Endothelial cell of umbilical vein (primary cell): Measurements from ENCODE around the gene SMIM34. TPM values are rescaled to one million over a fixed set of nuclear protein-coding genes. Genes with fewer than 3 reads are reported as not detected.
"Not testable (repeated sequence)": the region's sequence is repeated elsewhere in the genome, so short reads cannot be mapped to it uniquely, and the experiment has no call there.

Experiments used
- BruUV-seq: library from RNA; stranded (reverse); fragments of 400-500 nt; replicated peaks from 2 replicates; lab custom pipeline; 2021; lab: Mats Ljungman, UMichigan
- CTCF ChIA-PET: fragments of 300-600, 350-600 bp; sonication (Branson Sonifier 250); formaldehyde crosslinking; loops from one replicate; lab custom pipeline; 2021; ENCODE audit warnings: antibody characterized with exemption, inconsistent platforms; lab: Charles Lee
- POLR2A ChIA-PET: fragments of 300-600, 350-600 bp; sonication (Branson Sonifier 250); formaldehyde crosslinking; loops from one replicate; lab custom pipeline; 2021; ENCODE audit warnings: antibody characterized with exemption, inconsistent platforms; lab: Charles Lee
- DNase-seq: peaks from one replicate; pipeline ENCODE4 v3.0.0-alpha.2; 2011; ENCODE audit warnings: low read depth, low spot score
- FAIRE-seq: peaks from 2 replicates; lab custom pipeline; 2011; peaks lifted over from hg19 to GRCh38; lab: Jason Lieb, UNC
- H2AFZ ChIP-seq: 2 replicates; pipeline ENCODE4 v1.6.0; 2012; ENCODE audit warnings: low read depth, low read length, control low read depth, inconsistent platforms
- H3K27ac ChIP-seq: 2 replicates; pipeline ENCODE4 v1.5.1; 2011; ENCODE audit warnings: low read depth, mild to moderate bottlenecking, control low read depth, low read length, moderate library complexity; ENCODE audit not compliant: insufficient read depth
- H3K27me3 ChIP-seq, 2 experiments: 2 replicates each; pipeline versions ENCODE4 v1.6.0 to v1.6.1; 2011; ENCODE audit warnings: low read length in 2 of 2, mixed read lengths in 1 of 2; ENCODE audit not compliant: control insufficient read depth in 2 of 2, insufficient read depth in 2 of 2
- H3K36me3 ChIP-seq, 2 experiments: 2 replicates in 1 of 2; 3 replicates in 1 of 2; pipeline ENCODE4 v1.5.1; 2011; ENCODE audit warnings: low read length in 2 of 2, mild to moderate bottlenecking in 1 of 2, moderate library complexity in 1 of 2; ENCODE audit not compliant: control insufficient read depth in 2 of 2, insufficient read depth in 2 of 2; ENCODE audit errors: extremely low read depth in 1 of 2
- H3K4me1 ChIP-seq: 3 replicates; pipeline ENCODE4 v1.5.1; 2011; ENCODE audit warnings: mild to moderate bottlenecking, low read length; ENCODE audit not compliant: control insufficient read depth, insufficient read depth; ENCODE audit errors: extremely low read depth
- H3K4me2 ChIP-seq: 2 replicates; pipeline ENCODE4 v1.6.1; 2011; ENCODE audit warnings: low read length, control low read depth, mixed read lengths; ENCODE audit not compliant: insufficient read depth
- H3K4me3 ChIP-seq, 3 experiments: fragments of 200-600 bp in 1 of 3; sonication (generic), shearing (Covaris generic) in 1 of 3; replicated peaks in 1 of 3; 2 replicates each; pipeline ENCODE4 v1.5.1; 2011 to 2016; ENCODE audit warnings: control low read depth in 3 of 3, low read length in 3 of 3, mild to moderate bottlenecking in 2 of 3, inconsistent platforms in 1 of 3, low read depth in 1 of 3, moderate library complexity in 1 of 3; ENCODE audit not compliant: insufficient read depth in 1 of 3
- H3K79me2 ChIP-seq: 2 replicates; pipeline ENCODE4 v1.6.0; 2012; ENCODE audit warnings: low read length, inconsistent platforms; ENCODE audit not compliant: control insufficient read depth, insufficient read depth
- H3K9ac ChIP-seq: replicated peaks from 2 replicates; pipeline ENCODE3; 2011; ENCODE audit warnings: low read length, control low read depth; ENCODE audit not compliant: insufficient read depth; ENCODE audit errors: extremely low read depth
- H3K9me1 ChIP-seq: replicated peaks from 3 replicates; pipeline ENCODE4 v1.6.0; 2011; ENCODE audit warnings: mild to moderate bottlenecking, low read length; ENCODE audit not compliant: control insufficient read depth, insufficient read depth; ENCODE audit errors: extremely low read depth
- H3K9me3 ChIP-seq: replicated peaks from 2 replicates; pipeline ENCODE4 v1.5.1; 2012; ENCODE audit warnings: low read length, inconsistent platforms; ENCODE audit not compliant: control insufficient read depth, insufficient read depth
- H4K20me1 ChIP-seq: replicated peaks from 2 replicates; pipeline ENCODE3; 2011; ENCODE audit warnings: mild to moderate bottlenecking, low read length; ENCODE audit not compliant: control insufficient read depth, insufficient read depth; ENCODE audit errors: extremely low read depth
- dilution Hi-C: fragments of 300-500 bp; cut with MboI; formaldehyde crosslinking; loops from one replicate; pipeline ENCODE4 v1.15.0; 2019; ENCODE audit warnings: low sequenced_read_pairs; ENCODE audit not compliant: extremely low pct_ligation_motif_present
- intact Hi-C: fragments of 100-400 bp; cut with micrococcal nuclease; formaldehyde crosslinking; loops from one replicate; pipeline ENCODE4 v1.10.0; 2022
- polyA plus RNA-seq, 4 experiments: library from polyadenylated mRNA; depleted of rRNA in 3 of 4; stranded (reverse) in 3 of 4; unstranded in 1 of 4; fragments of >200 nt; gene quantifications; 2 replicates each; pipeline versions ENCODE4 v1.2.1 to v1.2.3, GENCODE V29; 2011 to 2012; ENCODE audit warnings: missing spikeins in 1 of 4
- total RNA-seq: library from RNA; stranded (reverse); gene quantifications from 2 replicates; pipeline ENCODE4 v1.2.3, GENCODE V29; 2021

Gene SMIM34
- total and polyA plus RNA-seq, 2 donors (not counting 3 experiments of a cell fraction or from before 2014, with no cell fraction given): not detected

- H3K79me2 ChIP-seq, H4K20me1 ChIP-seq, FAIRE-seq, dilution Hi-C loops, H3K36me3 ChIP-seq, H3K27me3 ChIP-seq, H3K4me1 ChIP-seq, H3K9me3 ChIP-seq, H2AFZ ChIP-seq, H3K4me2 ChIP-seq, H3K4me3 ChIP-seq, H3K9ac ChIP-seq, H3K9me1 ChIP-seq, intact Hi-C loops, POLR2A ChIA-PET, BruUV-seq, H3K27ac ChIP-seq, DNase-seq, CTCF ChIA-PET: not testable (repeated sequence)
These were observed 16.5 kb downstream of the SMIM34 start for GRCh38 chr21:34407294-34407693.

GRCh38 chr21:34406676-34407075 lies 17.1 kb downstream of the SMIM34 start:
- dilution Hi-C loops, H3K79me2 ChIP-seq, BruUV-seq, H3K4me3 ChIP-seq, H3K9ac ChIP-seq, CTCF ChIA-PET, H2AFZ ChIP-seq, FAIRE-seq, H3K9me3 ChIP-seq, POLR2A ChIA-PET, H3K27ac ChIP-seq, intact Hi-C loops, H3K36me3 ChIP-seq, H3K27me3 ChIP-seq, H4K20me1 ChIP-seq, H3K9me1 ChIP-seq, H3K4me2 ChIP-seq, DNase-seq, H3K4me1 ChIP-seq: not testable (repeated sequence)

GRCh38 chr21:34406102-34406501 lies 17.6 kb downstream of the SMIM34 start:
- H3K9me1 ChIP-seq, H3K4me3 ChIP-seq, H3K36me3 ChIP-seq, DNase-seq, H3K27ac ChIP-seq, H3K4me1 ChIP-seq, H3K27me3 ChIP-seq, H4K20me1 ChIP-seq, H3K9me3 ChIP-seq, intact Hi-C loops, FAIRE-seq, H3K79me2 ChIP-seq, H3K4me2 ChIP-seq, dilution Hi-C loops, H3K9ac ChIP-seq, POLR2A ChIA-PET, H2AFZ ChIP-seq, CTCF ChIA-PET, BruUV-seq: not testable (repeated sequence)

- FAIRE-seq, H3K4me2 ChIP-seq, dilution Hi-C loops, H3K9ac ChIP-seq, H2AFZ ChIP-seq, H3K4me3 ChIP-seq, CTCF ChIA-PET, intact Hi-C loops, BruUV-seq, H3K36me3 ChIP-seq, H3K79me2 ChIP-seq, POLR2A ChIA-PET, H3K9me1 ChIP-seq, H3K9me3 ChIP-seq, DNase-seq, H3K27ac ChIP-seq, H4K20me1 ChIP-seq, H3K27me3 ChIP-seq, H3K4me1 ChIP-seq: not testable (repeated sequence)
These were observed 18.1 kb downstream of the SMIM34 start for GRCh38 chr21:34405686-34406085.
